ENCODE results near the gene TNFAIP8L3. TPM values are rescaled to one million over a fixed set of nuclear protein-coding genes. Genes with fewer than 3 reads are reported as not detected.

TNFAIP8L3 gene
- total RNA-seq, 2 experiments from 2014 or later: not detected

DNA sequence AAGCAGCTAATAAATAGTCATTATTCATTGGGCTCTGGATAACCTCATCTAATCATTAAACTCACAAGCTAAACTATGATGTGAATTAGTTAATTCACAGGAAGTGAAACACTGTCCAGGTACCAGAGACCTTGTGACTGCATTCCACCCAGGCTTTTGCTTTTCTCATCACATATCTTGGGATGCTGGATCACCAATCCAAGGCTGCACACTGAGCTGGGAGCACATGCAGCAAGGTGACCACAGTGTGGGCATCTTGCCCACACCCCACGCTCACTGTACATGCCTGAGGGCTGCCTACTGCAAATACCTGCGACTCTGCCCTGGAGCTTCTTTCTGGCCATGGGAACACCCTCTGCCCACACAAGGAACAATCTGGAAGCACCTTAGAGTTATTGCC is 40.6 kb upstream of the TNFAIP8L3 start:
- Mint-ChIP-seq H3K9me3 (peaks cover under 1% of the 10 kb centered on the region), H3K27me3 (no peaks in the 10 kb centered on the region), H3K4me1 (ENCODE audit: low read depth) (no peaks in the 10 kb centered on the region), H3K36me3 (ENCODE audit: low read depth) (no peaks in the 10 kb centered on the region), H3K27ac (no peak overlapping the region), H3K4me3 (no peak overlapping the region)
- ATAC-seq (ENCODE audit: poor library complexity): no peak
- POLR2A ChIA-PET: no interaction called here
- Histone ChIP-seq H3K36me3 (ENCODE audit: insufficient read depth, low read length) (no peaks in the 10 kb centered on the region), H3K9me3 (ENCODE audit: control insufficient read depth in 1 of 2, insufficient read depth in 1 of 2, low read length in 2 of 2) (peaks cover 0 to 5% of the 10 kb centered on the region in 2 experiments), H3K27me3 (ENCODE audit: control insufficient read depth in 1 of 2, insufficient read depth in 2 of 2, low read length in 2 of 2) (peaks cover 0 to 3% of the 10 kb centered on the region in 2 experiments), H3K27ac (ENCODE audit: low read depth in 1 of 2, low read length in 2 of 2) (no peak overlapping the region), H3K4me3 (ENCODE audit: low read length) (no peak overlapping the region), H3K4me1 (ENCODE audit: insufficient read depth, low read length) (no peaks in the 10 kb centered on the region)
- TF ChIP-seq, protein P1, sequence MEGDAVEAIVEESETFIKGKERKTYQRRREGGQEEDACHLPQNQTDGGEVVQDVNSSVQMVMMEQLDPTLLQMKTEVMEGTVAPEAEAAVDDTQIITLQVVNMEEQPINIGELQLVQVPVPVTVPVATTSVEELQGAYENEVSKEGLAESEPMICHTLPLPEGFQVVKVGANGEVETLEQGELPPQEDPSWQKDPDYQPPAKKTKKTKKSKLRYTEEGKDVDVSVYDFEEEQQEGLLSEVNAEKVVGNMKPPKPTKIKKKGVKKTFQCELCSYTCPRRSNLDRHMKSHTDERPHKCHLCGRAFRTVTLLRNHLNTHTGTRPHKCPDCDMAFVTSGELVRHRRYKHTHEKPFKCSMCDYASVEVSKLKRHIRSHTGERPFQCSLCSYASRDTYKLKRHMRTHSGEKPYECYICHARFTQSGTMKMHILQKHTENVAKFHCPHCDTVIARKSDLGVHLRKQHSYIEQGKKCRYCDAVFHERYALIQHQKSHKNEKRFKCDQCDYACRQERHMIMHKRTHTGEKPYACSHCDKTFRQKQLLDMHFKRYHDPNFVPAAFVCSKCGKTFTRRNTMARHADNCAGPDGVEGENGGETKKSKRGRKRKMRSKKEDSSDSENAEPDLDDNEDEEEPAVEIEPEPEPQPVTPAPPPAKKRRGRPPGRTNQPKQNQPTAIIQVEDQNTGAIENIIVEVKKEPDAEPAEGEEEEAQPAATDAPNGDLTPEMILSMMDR (IDR thresholded peaks at IDR 0.05): no peak
- no peak for DNase-seq
- CTCF ChIA-PET: interaction anchor here (1.1 kb wide), 1 partner anchor 28 kb away, joined by 3 read pairs; no protein-coding TSS in a partner anchor
- intact Hi-C loops (cut with DNase I, micrococcal nuclease): no loop called here

DNA sequence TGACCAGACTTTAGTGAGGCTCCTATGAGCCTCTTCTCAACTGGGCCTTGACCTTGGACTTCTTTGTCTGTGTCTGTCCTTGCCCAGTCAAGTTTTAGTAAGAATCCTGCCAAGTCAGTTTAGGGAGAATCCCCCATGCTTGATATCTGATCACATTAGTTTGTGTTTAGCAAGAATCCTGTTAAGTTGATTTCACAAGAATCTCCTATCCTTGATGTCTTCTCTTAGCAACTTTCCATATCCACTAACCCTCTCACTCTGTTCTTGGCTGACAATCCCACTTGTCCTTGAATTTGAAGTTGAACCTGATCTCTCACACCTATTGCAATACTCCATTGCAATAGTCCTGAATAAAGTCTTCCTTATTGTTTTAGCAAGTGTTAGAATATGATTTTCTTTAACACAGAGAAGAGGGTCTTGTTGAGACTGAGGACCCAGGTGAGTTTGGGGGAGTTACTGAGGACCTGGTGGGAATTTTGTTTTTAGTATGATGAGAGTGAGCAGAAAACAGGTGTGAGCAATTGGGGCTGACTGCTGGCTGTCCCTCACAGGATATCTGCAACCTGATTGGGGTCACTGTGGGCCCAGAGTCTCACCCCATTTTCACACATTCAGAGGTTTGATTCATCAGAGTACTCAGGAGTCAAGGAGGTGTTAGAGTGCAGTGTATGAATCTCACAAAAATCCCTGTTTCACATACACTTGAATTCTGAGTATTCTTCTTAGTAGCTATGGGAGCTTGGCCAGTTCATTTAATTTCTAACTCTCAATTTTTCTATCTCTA is 39.9 kb upstream of the TNFAIP8L3 start:
- intact Hi-C loops (cut with DNase I, micrococcal nuclease): no loop called here
- no peaks in the 10 kb centered on the region for H3K4me1 ChIP-seq (ENCODE audit: insufficient read depth, low read length)
- Mint-ChIP-seq H3K27ac (no peak overlapping the region), H3K27me3 (no peaks in the 10 kb centered on the region), H3K4me3 (no peak overlapping the region), H3K9me3 (no peaks in the 10 kb centered on the region), H3K4me1 (ENCODE audit: low read depth) (no peaks in the 10 kb centered on the region), H3K36me3 (ENCODE audit: low read depth) (no peaks in the 10 kb centered on the region)
- DNase-seq: no peak
- no peaks in the 10 kb centered on the region for H3K36me3 ChIP-seq (ENCODE audit: insufficient read depth, low read length)
- TF ChIP-seq, protein P1 (IDR thresholded peaks at IDR 0.05): no peak
- CTCF ChIA-PET: interaction anchor here (1.1 kb wide), 1 partner anchor 29 kb away, joined by 3 read pairs; no protein-coding TSS in a partner anchor
- ATAC-seq (ENCODE audit: poor library complexity): no peak
- H3K27me3 ChIP-seq (ENCODE audit: control insufficient read depth in 1 of 2, insufficient read depth in 2 of 2, low read length in 2 of 2): peaks cover under 1 to 3% of the 10 kb centered on the region in 2 experiments
- H3K27ac ChIP-seq (ENCODE audit: low read depth in 1 of 2, low read length in 2 of 2): no peak overlapping the region
- POLR2A ChIA-PET: no interaction called here
- H3K4me3 ChIP-seq (ENCODE audit: low read length): no peak overlapping the region
- peaks cover 0 to 5% of the 10 kb centered on the region in 2 experiments for H3K9me3 ChIP-seq (ENCODE audit: control insufficient read depth in 1 of 2, insufficient read depth in 1 of 2, low read length in 2 of 2)

DNA sequence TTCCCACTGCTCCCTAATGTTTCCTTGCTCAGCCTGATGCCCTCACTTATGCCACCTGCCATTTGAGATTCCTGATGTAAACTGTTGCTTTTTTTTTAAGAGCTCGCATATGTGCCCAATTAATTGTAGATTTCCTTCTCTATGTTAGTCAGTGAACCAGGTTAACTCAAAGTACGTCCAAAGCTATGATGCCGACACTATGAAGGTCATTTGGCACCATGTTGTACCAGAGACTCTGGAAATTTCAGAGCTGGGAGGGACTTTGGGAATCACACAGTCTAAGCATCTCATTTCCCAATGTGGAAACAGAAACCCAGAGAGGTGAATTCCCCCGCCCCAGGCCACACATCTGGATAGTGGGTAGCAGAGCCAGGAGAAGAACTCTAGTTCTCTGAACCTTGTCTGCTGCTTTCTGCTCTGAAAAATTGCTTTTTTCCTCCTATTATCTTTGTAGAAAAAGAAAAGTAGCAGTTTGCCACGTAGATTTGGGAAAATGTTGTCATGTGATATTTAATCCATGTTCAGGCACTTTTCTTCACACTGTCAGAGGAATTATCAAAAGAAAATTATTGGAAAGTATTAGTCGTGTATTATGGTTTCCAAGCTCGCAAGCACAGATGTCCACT is 38.5 kb upstream of the TNFAIP8L3 start:
- Mint-ChIP-seq H3K4me3 (no peak overlapping the region), H3K36me3 (ENCODE audit: low read depth) (no peaks in the 10 kb centered on the region), H3K4me1 (ENCODE audit: low read depth) (no peaks in the 10 kb centered on the region), H3K9me3 (no peaks in the 10 kb centered on the region), H3K27ac (no peak overlapping the region), H3K27me3 (no peaks in the 10 kb centered on the region)
- Histone ChIP-seq H3K27me3 (ENCODE audit: control insufficient read depth in 1 of 2, insufficient read depth in 2 of 2, low read length in 2 of 2) (peaks cover 3 to 6% of the 10 kb centered on the region in 2 experiments), H3K4me3 (ENCODE audit: low read length) (no peak overlapping the region), H3K36me3 (ENCODE audit: insufficient read depth, low read length) (no peaks in the 10 kb centered on the region), H3K9me3 (ENCODE audit: control insufficient read depth in 1 of 2, insufficient read depth in 1 of 2, low read length in 2 of 2) (peaks cover 0 to 5% of the 10 kb centered on the region in 2 experiments), H3K4me1 (ENCODE audit: insufficient read depth, low read length) (no peaks in the 10 kb centered on the region), H3K27ac (ENCODE audit: low read depth in 1 of 2, low read length in 2 of 2) (no peak overlapping the region)
- DNase-seq (no peak), ATAC-seq (ENCODE audit: poor library complexity) (no peak)
- CTCF ChIA-PET: interaction anchor here (0.9 kb wide), 1 partner anchor 9 kb away, joined by 3 read pairs; no protein-coding TSS in a partner anchor
- intact Hi-C loops (cut with DNase I, micrococcal nuclease): no loop called here
- POLR2A ChIA-PET: no interaction called here
- TF ChIP-seq, protein P1 (IDR thresholded peaks at IDR 0.05): no peak

Measured in CD4-positive, alpha-beta T cell (primary cell).